H1 (cell line): ENCODE data around the gene GPR39. TPM values are rescaled to one million over a fixed set of nuclear protein-coding genes. Genes with fewer than 3 reads are reported as not detected.

Source experiments
- CTCF ChIA-PET: fragments of 300-600 bp; sonication (Branson Sonifier 250); formaldehyde crosslinking; loops from one replicate; lab custom pipeline; 2021; ENCODE audit not compliant: partially characterized antibody; lab: Charles Lee
- POLR2A ChIA-PET: fragments of 300-600 bp; sonication (Branson Sonifier 250); formaldehyde crosslinking; loops from one replicate; lab custom pipeline; 2021; ENCODE audit warnings: inconsistent platforms; ENCODE audit not compliant: partially characterized antibody; lab: Charles Lee
- DNase-seq, 2 experiments: peaks; one replicate each; pipeline versions ENCODE4 v3.0.0 to v3.0.0-alpha.2; 2010 to 2022; ENCODE audit warnings: low spot score in 2 of 2, low read depth in 1 of 2, mixed read lengths in 1 of 2
- FAIRE-seq: peaks from 2 replicates; lab custom pipeline; 2011; peaks lifted over from hg19 to GRCh38; lab: Jason Lieb, UNC
- H2AFZ ChIP-seq: 2 replicates; pipeline ENCODE4 v1.8.1; 2012; ENCODE audit warnings: low read length, inconsistent platforms
- H2AK5ac ChIP-seq: 2 replicates; pipeline ENCODE4 v1.6.1; 2013; ENCODE audit warnings: low read depth, low read length
- H2BK120ac ChIP-seq: replicated peaks from 2 replicates; pipeline ENCODE3; 2013; ENCODE audit warnings: low read depth, low read length, inconsistent platforms
- H2BK12ac ChIP-seq: 2 replicates; pipeline ENCODE4 v1.6.1; 2013; ENCODE audit warnings: low read depth, low read length
- H2BK15ac ChIP-seq: 2 replicates; pipeline ENCODE4 v1.6.1; 2013; ENCODE audit warnings: low read length
- H2BK20ac ChIP-seq: 2 replicates; pipeline ENCODE4 v1.6.1; 2013; ENCODE audit warnings: low read length
- H2BK5ac ChIP-seq: 2 replicates; pipeline ENCODE4 v1.6.1; 2013; ENCODE audit warnings: low read depth, low read length
- H3K14ac ChIP-seq: 2 replicates; pipeline ENCODE4 v1.6.1; 2013; ENCODE audit warnings: inconsistent platforms; ENCODE audit not compliant: insufficient read length
- H3K18ac ChIP-seq: 2 replicates; pipeline ENCODE4 v1.6.1; 2013; ENCODE audit warnings: low read length; ENCODE audit errors: extremely low read depth
- H3K23ac ChIP-seq: 2 replicates; pipeline ENCODE4 v1.6.1; 2013; ENCODE audit warnings: inconsistent platforms; ENCODE audit not compliant: insufficient read length
- H3K23me2 ChIP-seq: 2 replicates; pipeline ENCODE4 v1.6.1; 2013; ENCODE audit warnings: low read depth, low read length
- H3K27ac ChIP-seq: 2 replicates; pipeline ENCODE4 v1.6.1; 2011; ENCODE audit warnings: low read depth, low read length, inconsistent platforms
- H3K27me3 ChIP-seq, 4 experiments: replicated peaks in 1 of 4; 1 replicate in 1 of 4; 2 replicates in 3 of 4; pipeline versions ENCODE4 v1.6.1 to v1.8.1; 2011 to 2013; ENCODE audit warnings: low read length in 3 of 4, mild to moderate bottlenecking in 3 of 4, inconsistent platforms in 2 of 4, mixed read lengths in 2 of 4, moderate library complexity in 1 of 4; ENCODE audit not compliant: control insufficient read depth in 3 of 4, insufficient read depth in 3 of 4; ENCODE audit errors: extremely low read depth in 1 of 4
- H3K36me3 ChIP-seq, 4 experiments: 2 replicates each; pipeline versions ENCODE4 v1.6.1 to v1.8.1; 2011 to 2013; ENCODE audit warnings: mild to moderate bottlenecking in 4 of 4, low read length in 3 of 4, moderate library complexity in 2 of 4, control low read depth in 1 of 4, inconsistent platforms in 1 of 4; ENCODE audit not compliant: insufficient read depth in 4 of 4, control insufficient read depth in 2 of 4
- H3K4ac ChIP-seq: replicated peaks from 2 replicates; pipeline ENCODE3; 2013; ENCODE audit warnings: low read length, low read depth, mixed read lengths, inconsistent platforms; ENCODE audit not compliant: insufficient read length
- H3K4me1 ChIP-seq, 4 experiments: replicated peaks in 1 of 4; 1 replicate in 1 of 4; 2 replicates in 3 of 4; pipeline versions ENCODE4 v1.6.1 to v1.8.1; 2011 to 2013; ENCODE audit warnings: low read length in 3 of 4, inconsistent platforms in 2 of 4, mixed read lengths in 1 of 4; ENCODE audit not compliant: insufficient read depth in 4 of 4, control insufficient read depth in 3 of 4
- H3K4me2 ChIP-seq, 2 experiments: 2 replicates each; pipeline versions ENCODE4 v1.6.1 to v1.8.1; 2011 to 2013; ENCODE audit warnings: low read depth in 2 of 2, low read length in 2 of 2, control low read depth in 1 of 2, inconsistent platforms in 1 of 2, mild to moderate bottlenecking in 1 of 2; ENCODE audit not compliant: insufficient read depth in 1 of 2
- H3K4me3 ChIP-seq, 4 experiments: fragments of 200-600, 300-600 bp in 1 of 4; sonication (generic), shearing (Covaris generic), sonication (Bioruptor Twin) in 1 of 4; 2 replicates each; pipeline versions ENCODE4 v1.5.1 to v1.8.1; 2011 to 2016; ENCODE audit warnings: low read length in 4 of 4, low read depth in 3 of 4, control low read depth in 2 of 4, inconsistent platforms in 2 of 4, mild to moderate bottlenecking in 2 of 4, mixed read lengths in 1 of 4, moderate library complexity in 1 of 4; ENCODE audit not compliant: insufficient read depth in 2 of 4; ENCODE audit errors: extremely low read depth in 1 of 4
- H3K56ac ChIP-seq: replicated peaks from 2 replicates; pipeline ENCODE3; 2013; ENCODE audit warnings: low read depth, mild to moderate bottlenecking, mixed read lengths, low read length, inconsistent platforms; ENCODE audit not compliant: insufficient read length
- H3K79me1 ChIP-seq: 2 replicates; pipeline ENCODE4 v1.6.1; 2013; ENCODE audit warnings: low read depth, low read length, control low read depth
- H3K79me2 ChIP-seq, 2 experiments: 2 replicates each; pipeline versions ENCODE4 v1.6.1 to v1.8.1; 2012 to 2013; ENCODE audit warnings: low read length in 2 of 2, mild to moderate bottlenecking in 2 of 2, inconsistent platforms in 1 of 2; ENCODE audit not compliant: insufficient read depth in 2 of 2, control insufficient read depth in 1 of 2
- H3K9ac ChIP-seq, 4 experiments: replicated peaks in 1 of 4; 1 replicate in 1 of 4; 2 replicates in 3 of 4; pipeline versions ENCODE4 v1.6.1 to v1.8.1; 2011 to 2013; ENCODE audit warnings: low read depth in 3 of 4, low read length in 3 of 4, control low read depth in 2 of 4, mild to moderate bottlenecking in 2 of 4, moderate library complexity in 2 of 4, inconsistent platforms in 1 of 4; ENCODE audit errors: extremely low read depth in 1 of 4
- H3K9me3 ChIP-seq, 2 experiments: 2 replicates each; pipeline versions ENCODE4 v1.6.1 to v1.8.1; 2012 to 2013; ENCODE audit warnings: mild to moderate bottlenecking in 2 of 2, moderate library complexity in 2 of 2, control low read depth in 1 of 2, inconsistent platforms in 1 of 2, low read depth in 1 of 2, low read length in 1 of 2, mixed read lengths in 1 of 2; ENCODE audit not compliant: insufficient read depth in 2 of 2
- H4K20me1 ChIP-seq, 2 experiments: replicated peaks in 1 of 2; 2 replicates each; pipeline versions ENCODE3 to v1.8.1; 2011 to 2013; ENCODE audit warnings: inconsistent platforms in 2 of 2, low read length in 2 of 2, mild to moderate bottlenecking in 1 of 2; ENCODE audit not compliant: insufficient read depth in 2 of 2, control insufficient read depth in 1 of 2
- H4K5ac ChIP-seq: 2 replicates; pipeline ENCODE4 v1.6.1; 2013; ENCODE audit warnings: low read length, low read depth, mixed read lengths, inconsistent platforms; ENCODE audit not compliant: insufficient read length
- H4K8ac ChIP-seq: 2 replicates; pipeline ENCODE4 v1.8.0; 2013; ENCODE audit warnings: mild to moderate bottlenecking, moderate library complexity, low read length, inconsistent platforms; ENCODE audit not compliant: insufficient read depth; ENCODE audit errors: extremely low read depth
- H4K91ac ChIP-seq: replicated peaks from 2 replicates; pipeline ENCODE3; 2013; ENCODE audit warnings: low read length, mixed read lengths, inconsistent platforms; ENCODE audit not compliant: insufficient read length
- BRCA1 ChIP-seq: IDR thresholded peaks from 2 replicates; pipeline ENCODE4 v1.6.1; 2012; ENCODE audit warnings: low read depth, low read length, improper control_type of control experiment
- CHD1 ChIP-seq: IDR thresholded peaks from 2 replicates; pipeline ENCODE4 v1.6.1; 2012; ENCODE audit warnings: low read depth, low read length, improper control_type of control experiment
- HDAC2 ChIP-seq, 2 experiments: fragments of 300-600 bp in 1 of 2; sonication (generic) in 1 of 2; IDR thresholded peaks; 2 replicates each; pipeline ENCODE4 v1.6.1; 2011 to 2012; ENCODE audit warnings: low read depth in 2 of 2, low read length in 2 of 2, mild to moderate bottlenecking in 2 of 2, moderate library complexity in 2 of 2, borderline replicate concordance in 1 of 2, inconsistent platforms in 1 of 2
- MAFK ChIP-seq: IDR thresholded peaks from 2 replicates; pipeline ENCODE4 v1.6.1; 2012; ENCODE audit warnings: low read depth, mild to moderate bottlenecking, improper control_type of control experiment, low read length
- POLR2AphosphoS5 ChIP-seq: IDR thresholded peaks from 2 replicates; pipeline ENCODE4 v1.6.1; 2011; ENCODE audit warnings: low read depth, low read length
- POU5F1 ChIP-seq: IDR thresholded peaks from 2 replicates; pipeline ENCODE4 v1.6.1; 2011; ENCODE audit warnings: low read depth, mild to moderate bottlenecking, low read length, moderate library complexity
- RXRA ChIP-seq: IDR thresholded peaks from 2 replicates; pipeline ENCODE4 v1.6.1; 2011; ENCODE audit warnings: low read depth, mild to moderate bottlenecking, low read length, moderate library complexity; ENCODE audit not compliant: insufficient read depth
- SIRT6 ChIP-seq: IDR thresholded peaks from one replicate; pipeline ENCODE4 v1.7.1; 2012; ENCODE audit warnings: low read length, inconsistent platforms
- SRF ChIP-seq: IDR thresholded peaks from 2 replicates; pipeline ENCODE4 v1.6.1; 2011; ENCODE audit warnings: mild to moderate bottlenecking, low read depth, low read length, moderate library complexity
- SUZ12 ChIP-seq: fragments of 200-600 bp; sonication (generic); IDR thresholded peaks from 2 replicates; pipeline ENCODE4 v1.6.1; 2012; ENCODE audit warnings: mild to moderate bottlenecking, inconsistent platforms, low read length, moderate library complexity, mixed read lengths
- TAF1 ChIP-seq: IDR thresholded peaks from 2 replicates; pipeline ENCODE4 v1.6.1; 2011; ENCODE audit warnings: mild to moderate bottlenecking, low read depth, low read length
- WGBS, 2 experiments: shearing (Covaris generic) in 1 of 2; methylation state at CpG; one replicate each; pipeline versions ENCODE4 v1.1.6 to v1.1.7; 2013 to 2015; ENCODE audit warnings: low lambda C conversion rate in 2 of 2, mixed read lengths in 2 of 2, inconsistent platforms in 1 of 2, low coverage in 1 of 2, missing lambda C conversion rate in 1 of 2; ENCODE audit not compliant: insufficient replicate concordance in 2 of 2, insufficient coverage in 1 of 2, insufficient read length in 1 of 2; ENCODE audit errors: extremely low coverage in 1 of 2, missing lambda C conversion rate in 1 of 2; 5-methylcytosine and 5-hydroxymethylcytosine counted together
- polyA plus RNA-seq, 7 experiments: library from polyadenylated mRNA; depleted of rRNA in 3 of 7; stranded (reverse) in 5 of 7; unstranded in 2 of 7; fragments of >200 nt in 5 of 7; fragments of 200-250 nt in 2 of 7; gene quantifications; 1 replicate in 5 of 7; 2 replicates in 1 of 7; 4 replicates in 1 of 7; pipeline versions ENCODE4 v1.2.1 to v1.2.3, GENCODE V29; 2011 to 2013; ENCODE audit warnings: missing spikeins in 2 of 7, mixed read lengths in 2 of 7
- total RNA-seq: library from RNA; stranded (reverse); fragmentation: NEBNext Ultra II Directional; extraction: Animal tissue kit (Norgen Biotek cat#: 25700); gene quantifications from 2 replicates; pipeline ENCODE4 v1.2.1, GENCODE V29; 2021
- TF ChIP-seq, protein P1 (sequence below): IDR thresholded peaks from 2 replicates; pipeline ENCODE4 v1.6.1; 2011; ENCODE audit warnings: low read depth, mild to moderate bottlenecking, low read length; ENCODE audit not compliant: insufficient read depth

GPR39 gene
- total and polyA plus RNA-seq, 2 of the 8 experiments (the other 6 are each of a cell fraction or from before 2014, with no cell fraction given) = 0.63 to 2.7 TPM

DNA sequence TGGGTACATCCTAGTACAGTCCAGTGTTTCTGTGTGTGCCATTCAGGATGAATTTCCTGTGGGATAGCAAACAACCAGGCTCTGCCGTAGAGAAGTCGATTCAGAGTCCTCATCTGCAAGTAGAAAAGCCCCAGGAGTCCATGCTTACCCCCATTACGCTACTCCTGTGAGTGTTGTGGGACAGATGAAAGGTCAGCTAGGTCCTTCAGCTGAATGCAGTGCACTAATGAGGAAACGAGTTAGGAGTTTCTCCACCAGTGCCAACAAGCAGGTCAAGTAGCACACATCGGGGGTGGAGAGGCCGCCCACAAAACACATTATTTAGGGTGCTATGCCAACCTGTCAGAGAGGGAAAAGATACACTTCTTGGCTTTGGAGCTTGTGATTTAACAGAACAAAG lies 2.5 kb upstream of the GPR39 start:
- Histone ChIP-seq H3K79me1 (no peaks in the 10 kb centered on the region), H3K36me3 (no peaks in the 10 kb centered on the region), H3K18ac (no peak overlapping the region), H3K4me3 (no peak overlapping the region), H3K27me3 (peaks cover 2 to 24% (median 15%) of the 10 kb centered on the region in 4 experiments), H2BK5ac (no peak overlapping the region), H3K14ac (no peak overlapping the region), H2BK15ac (no peak overlapping the region), H4K5ac (no peak overlapping the region), H3K4me1 (peaks cover 2 to 12% (median 4%) of the 10 kb centered on the region in 4 experiments; a peak in 4 of 7 replicates), H2AK5ac (no peak overlapping the region), H4K91ac (no peak overlapping the region), H3K4me2 (no peak overlapping the region), H4K20me1 (no peaks in the 10 kb centered on the region), H3K79me2 (no peaks in the 10 kb centered on the region), H3K23me2 (peaks cover 8% of the 10 kb centered on the region), H3K27ac (no peak overlapping the region), H3K56ac (no peak overlapping the region), H2BK120ac (no peak overlapping the region), H2BK12ac (no peak overlapping the region), H3K4ac (no peak overlapping the region), H3K23ac (no peak overlapping the region), H2BK20ac (no peak overlapping the region), H3K9me3 (no peaks in the 10 kb centered on the region), H4K8ac (no peak overlapping the region), H2AFZ (0 out of 2 replicates have a peak overlapping the region, but pooled peaks have one; percentile 29), H3K9ac (no peak overlapping the region)
- FAIRE-seq = no peak
- POLR2A ChIA-PET = no interaction called here
- CTCF ChIA-PET = interaction anchor here (0.6 to 1.3 kb wide), 5 partner anchors 10 to 262 kb away, joined by 3 to 4 read pairs (median 4); no protein-coding TSS in a partner anchor
- 91% methylated on average over 6 of the region's 6 CpGs; no CpG with 5 or more reads in 1 of the 2 experiments for WGBS, 2 experiments
- no peak for DNase-seq
- TF ChIP-seq SRF = no peak
- TF ChIP-seq BRCA1 = no peak
- no peak for TF ChIP-seq SUZ12
- no peak for TF ChIP-seq POU5F1
- TF ChIP-seq CHD1 = no peak
- TF ChIP-seq, protein P1, sequence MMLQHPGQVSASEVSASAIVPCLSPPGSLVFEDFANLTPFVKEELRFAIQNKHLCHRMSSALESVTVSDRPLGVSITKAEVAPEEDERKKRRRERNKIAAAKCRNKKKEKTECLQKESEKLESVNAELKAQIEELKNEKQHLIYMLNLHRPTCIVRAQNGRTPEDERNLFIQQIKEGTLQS = no peak
- no peak for TF ChIP-seq POLR2AphosphoS5
- TF ChIP-seq TAF1 = no peak
- no peak for TF ChIP-seq HDAC2 (IDR thresholded peaks at IDR 0.05; ENCODE audit: borderline replicate concordance in 1 of 2, low read depth in 2 of 2, low read length in 2 of 2)
- no peak for TF ChIP-seq RXRA
- no peak for TF ChIP-seq MAFK
- TF ChIP-seq SIRT6 = no peak
